ENCODE measurements around the gene NBEA. TPM values are rescaled to one million over a fixed set of nuclear protein-coding genes. Genes with fewer than 3 reads are reported as not detected.

The NBEA gene
- total RNA-seq, 3 donors from 2014 or later (not counting 1 experiment from before 2014, with no cell fraction given), result 0.27 to 0.66 (median 0.33) TPM

DNA sequence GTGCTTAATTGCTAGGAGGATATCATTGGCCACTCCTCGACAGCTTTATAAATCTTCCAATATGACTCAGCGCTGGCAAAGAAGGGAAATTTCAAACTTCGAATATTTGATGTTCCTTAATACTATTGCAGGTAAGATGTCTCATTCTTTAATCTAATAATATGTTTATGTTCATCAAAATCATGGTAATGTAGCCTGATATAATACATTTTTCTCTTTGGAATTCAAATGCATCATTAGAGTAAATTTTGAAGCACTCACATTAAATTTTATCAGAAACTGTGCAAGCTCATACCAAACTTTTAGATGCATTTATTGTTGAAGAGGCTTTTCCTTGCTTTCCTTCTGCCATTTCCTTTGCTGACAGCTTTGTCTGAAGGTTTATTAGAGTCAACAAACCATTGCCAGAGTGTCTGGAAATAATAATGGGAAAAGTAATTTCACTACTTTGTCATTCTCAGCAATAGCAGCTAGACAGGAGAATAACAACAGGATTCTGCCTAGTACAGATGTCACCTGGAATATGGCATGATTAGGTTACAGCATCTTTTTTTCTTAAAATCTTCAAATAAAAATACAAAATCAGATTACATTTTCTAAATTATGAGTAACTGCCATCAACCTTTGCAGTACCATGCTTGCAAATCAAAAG, 613.0 kb downstream of the NBEA start:
- Histone ChIP-seq H3K36me3 (ENCODE audit: control insufficient read depth, insufficient read depth, low read length) (no peaks in the 10 kb centered on the region), H3K4me1 (ENCODE audit: control insufficient read depth, insufficient read depth, low read length) (no peaks in the 10 kb centered on the region), H3K27me3 (ENCODE audit: control insufficient read depth, insufficient read depth, low read length) (no peaks in the 10 kb centered on the region), H3K4me3 (ENCODE audit: low read length) (no peak overlapping the region), H3K27ac (ENCODE audit: low read length) (no peak overlapping the region), H3K9me3 (ENCODE audit: control insufficient read depth, insufficient read depth, low read length) (no peaks in the 10 kb centered on the region)
- Mint-ChIP-seq H3K27me3 (ENCODE audit: low read depth in 2 of 2) (peaks cover 0 to 12% of the 10 kb centered on the region in 2 donors), H3K9me3 (no peaks in the 10 kb centered on the region), H3K36me3 (no peaks in the 10 kb centered on the region), H3K4me3 (no peak overlapping the region), H3K4me1 (peaks cover 0 to 5% of the 10 kb centered on the region in 2 donors), H3K27ac (no peak overlapping the region)
- DNase-seq (no peak), ATAC-seq (no peak)
- no peak for TF ChIP-seq CTCF (IDR thresholded peaks at IDR 0.05)
- 100% methylated on average over 2 of the region's 3 CpGs for WGBS (ENCODE audit: insufficient coverage)
- intact Hi-C loops (cut with micrococcal nuclease), result no loop called here

DNA sequence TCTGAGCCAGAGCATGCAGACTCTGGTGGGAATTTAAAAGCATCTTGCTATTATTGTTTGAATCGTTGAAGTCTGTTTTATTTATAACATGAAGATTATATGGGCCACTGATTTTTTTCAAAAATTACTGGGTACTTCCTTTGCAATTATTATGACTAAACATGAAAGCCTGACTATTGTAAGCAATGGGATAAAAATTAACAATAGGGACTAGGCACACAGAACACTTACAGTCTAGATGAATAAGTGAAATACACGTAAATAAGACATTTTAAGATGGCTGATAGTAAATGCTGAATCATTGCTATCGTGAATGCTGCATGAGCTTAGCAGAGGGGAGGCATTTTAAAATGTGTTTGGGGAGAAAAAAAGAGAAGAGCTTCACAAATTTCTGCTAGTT, 615.4 kb downstream of the NBEA start:
- intact Hi-C loops (cut with micrococcal nuclease), result no loop called here
- Histone ChIP-seq H3K4me1 (ENCODE audit: control insufficient read depth, insufficient read depth, low read length) (no peaks in the 10 kb centered on the region), H3K36me3 (ENCODE audit: control insufficient read depth, insufficient read depth, low read length) (no peaks in the 10 kb centered on the region), H3K9me3 (ENCODE audit: control insufficient read depth, insufficient read depth, low read length) (no peaks in the 10 kb centered on the region), H3K27ac (ENCODE audit: low read length) (no peak overlapping the region), H3K27me3 (ENCODE audit: control insufficient read depth, insufficient read depth, low read length) (no peaks in the 10 kb centered on the region), H3K4me3 (ENCODE audit: low read length) (no peak overlapping the region)
- H3K27ac Mint-ChIP-seq, result no peak overlapping the region
- peaks cover 0 to 12% of the 10 kb centered on the region in 2 donors for H3K27me3 Mint-ChIP-seq (ENCODE audit: low read depth in 2 of 2)
- H3K4me1 Mint-ChIP-seq, result peaks cover 0 to 5% of the 10 kb centered on the region in 2 donors
- H3K4me3 Mint-ChIP-seq, result no peak overlapping the region
- H3K9me3 Mint-ChIP-seq, result no peaks in the 10 kb centered on the region
- H3K36me3 Mint-ChIP-seq, result no peaks in the 10 kb centered on the region
- 93% methylated on average over 3 of the region's 3 CpGs for WGBS (ENCODE audit: insufficient coverage)
- TF ChIP-seq CTCF (IDR thresholded peaks at IDR 0.05), result no peak
- DNase-seq (no peak), ATAC-seq (no peak)

DNA sequence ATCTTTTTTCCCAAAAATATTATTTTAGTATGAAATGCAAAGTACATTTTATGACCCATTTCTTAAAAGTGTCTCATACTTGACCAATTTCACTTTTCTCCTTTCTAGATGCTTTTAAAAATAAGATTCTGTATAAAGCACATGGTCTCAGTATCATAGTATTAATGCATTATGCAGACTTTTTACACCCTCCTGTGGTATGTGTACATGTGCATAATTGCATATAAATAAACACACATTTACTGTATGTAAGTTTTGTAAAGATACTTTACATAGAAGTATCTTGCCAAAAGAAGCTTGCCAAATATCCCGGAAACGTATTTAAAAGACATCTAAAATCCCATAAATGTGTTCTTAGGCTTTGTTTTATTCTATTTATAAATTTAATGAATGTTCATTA, 619.5 kb downstream of the NBEA start:
- H3K27ac Mint-ChIP-seq, result no peak overlapping the region
- no CpG with 5 or more reads among the region's 2 CpGs for WGBS (ENCODE audit: insufficient coverage)
- H3K27me3 Mint-ChIP-seq (ENCODE audit: low read depth in 2 of 2), result peaks cover 0 to 12% of the 10 kb centered on the region in 2 donors
- intact Hi-C loops (cut with micrococcal nuclease), result no loop called here
- no peak overlapping the region for H3K4me3 Mint-ChIP-seq
- Histone ChIP-seq H3K4me3 (ENCODE audit: low read length) (no peak overlapping the region), H3K36me3 (ENCODE audit: control insufficient read depth, insufficient read depth, low read length) (no peaks in the 10 kb centered on the region), H3K27me3 (ENCODE audit: control insufficient read depth, insufficient read depth, low read length) (no peaks in the 10 kb centered on the region), H3K4me1 (ENCODE audit: control insufficient read depth, insufficient read depth, low read length) (peaks cover 6% of the 10 kb centered on the region), H3K9me3 (ENCODE audit: control insufficient read depth, insufficient read depth, low read length) (no peaks in the 10 kb centered on the region), H3K27ac (ENCODE audit: low read length) (no peak overlapping the region)
- TF ChIP-seq CTCF (IDR thresholded peaks at IDR 0.05), result no peak
- H3K4me1 Mint-ChIP-seq, result peaks cover 18 to 21% of the 10 kb centered on the region in 2 donors
- H3K9me3 Mint-ChIP-seq, result no peaks in the 10 kb centered on the region
- DNase-seq (no peak), ATAC-seq (no peak)
- H3K36me3 Mint-ChIP-seq, result no peaks in the 10 kb centered on the region

- no peak overlapping the region for H3K4me3 Mint-ChIP-seq
- WGBS (ENCODE audit: insufficient coverage), result no CpG with 5 or more reads among the region's 1 CpG
- H3K9me3 ChIP-seq (ENCODE audit: control insufficient read depth, insufficient read depth, low read length), result no peaks in the 10 kb centered on the region
- peak overlapping the region in 1 of 2 donors; percentile 81 for H3K27ac Mint-ChIP-seq
- peaks cover 29 to 34% of the 10 kb centered on the region in 2 donors for H3K4me1 Mint-ChIP-seq
- H3K27me3 Mint-ChIP-seq (ENCODE audit: low read depth in 2 of 2), result no peaks in the 10 kb centered on the region
- intact Hi-C loops (cut with micrococcal nuclease), result no loop called here
- peaks cover 6% of the 10 kb centered on the region for H3K4me1 ChIP-seq (ENCODE audit: control insufficient read depth, insufficient read depth, low read length)
- no peaks in the 10 kb centered on the region for H3K9me3 Mint-ChIP-seq
- no peaks in the 10 kb centered on the region for H3K27me3 ChIP-seq (ENCODE audit: control insufficient read depth, insufficient read depth, low read length)
- no peak for TF ChIP-seq CTCF (IDR thresholded peaks at IDR 0.05)
- H3K4me3 ChIP-seq (ENCODE audit: low read length), result no peak overlapping the region
- no peaks in the 10 kb centered on the region for H3K36me3 Mint-ChIP-seq
- no peak overlapping the region for H3K27ac ChIP-seq (ENCODE audit: low read length)
- no peaks in the 10 kb centered on the region for H3K36me3 ChIP-seq (ENCODE audit: control insufficient read depth, insufficient read depth, low read length)
- DNase-seq, result no peak
- ATAC-seq, result no peak
These were observed 623.2 kb downstream of the NBEA start for GRCh38 chr13:35565273-35565672.

Measured in natural killer cell (primary cell).